COLO668 (cell line): ENCODE data around the gene MNT.

ENCODE experiments used
- DNase-seq: peaks from one replicate; lab custom pipeline; 2025; ENCODE audit not compliant: unreplicated experiment; lab: John Stamatoyannopoulos, UW

The MNT gene

DNA sequence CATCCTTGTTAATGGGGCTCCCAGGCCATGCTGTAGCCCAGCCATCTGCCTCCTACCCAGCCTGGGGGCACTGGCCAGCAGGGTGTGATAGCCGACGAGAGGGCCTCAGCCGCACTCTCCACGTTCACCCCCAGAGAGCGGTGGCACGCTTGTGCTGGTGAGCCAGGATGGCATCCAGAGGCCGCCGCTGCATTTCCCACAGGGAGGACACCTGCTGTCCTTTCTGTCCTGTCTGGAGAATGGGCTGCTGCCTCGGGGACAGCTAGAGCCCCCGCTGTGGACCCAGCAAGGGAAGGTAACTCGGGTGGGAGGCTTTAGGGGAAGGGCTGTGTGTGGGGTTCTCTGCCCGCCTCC, 36.1 kb downstream of the MNT start:
- no peak for DNase-seq

DNA sequence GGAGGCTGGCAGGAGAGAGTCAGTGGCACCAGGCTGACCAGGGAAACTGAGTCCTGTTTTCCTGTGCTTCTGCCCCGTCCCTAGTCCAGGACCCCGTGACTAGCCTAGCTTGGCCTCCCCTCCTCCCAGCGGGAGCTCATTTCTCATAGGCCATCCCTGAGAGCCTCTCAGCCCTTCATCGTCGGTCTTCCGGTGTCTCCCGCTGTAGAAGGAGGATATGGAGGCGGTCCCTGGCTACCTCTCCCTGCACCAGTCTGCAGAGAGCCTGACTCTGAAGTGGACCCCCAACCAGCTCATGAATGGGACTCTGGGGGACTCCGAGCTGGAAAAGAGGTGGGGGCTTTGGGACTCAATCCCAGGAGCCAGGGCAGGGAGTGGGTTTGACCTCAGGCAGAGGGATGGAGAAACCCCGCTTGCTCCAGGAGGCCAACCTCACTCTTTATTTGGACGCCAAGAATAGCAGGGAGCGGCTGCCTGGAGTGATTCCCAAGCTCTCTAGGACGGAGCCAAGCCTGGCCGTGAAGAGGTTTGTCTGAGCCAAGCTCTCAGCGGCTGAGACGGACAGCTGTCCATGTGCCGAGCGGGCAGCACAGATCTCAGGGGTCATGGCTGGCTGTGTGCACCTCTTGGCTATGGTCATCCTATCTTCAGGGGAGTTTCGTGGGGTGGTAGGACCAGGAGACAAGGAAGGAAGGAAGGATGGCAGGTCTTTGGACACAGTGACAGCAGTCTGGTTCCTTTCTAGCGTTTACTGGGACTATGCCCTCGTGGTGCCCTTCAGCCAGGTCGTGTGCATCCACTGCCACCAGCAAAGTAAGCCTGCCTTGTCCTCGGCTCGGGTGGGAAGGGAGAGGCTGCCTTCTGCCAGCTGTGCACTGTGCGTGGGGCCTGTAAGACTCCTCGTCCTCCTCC, 36.8 kb downstream of the MNT start:
- DNase-seq: no peak

DNA sequence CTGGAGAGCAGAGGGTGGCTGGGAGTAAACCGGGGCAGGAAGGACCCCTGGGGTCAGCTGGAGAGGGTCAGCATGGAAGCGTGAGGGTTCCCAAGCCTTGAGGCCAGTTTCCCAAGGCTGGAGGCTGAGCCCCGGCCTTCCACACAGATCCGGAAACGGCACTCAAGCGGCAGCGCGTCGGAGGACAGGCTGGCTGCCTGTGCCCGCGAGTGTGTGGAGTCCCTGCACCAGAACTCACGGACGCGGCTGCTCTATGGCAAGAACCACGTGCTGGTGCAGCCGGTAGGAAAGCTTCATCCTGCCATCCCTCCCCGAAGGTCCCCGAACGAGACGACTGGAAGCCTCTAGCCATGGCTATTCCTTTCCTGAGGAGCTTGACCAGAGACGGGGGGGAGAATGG, 37.5 kb downstream of the MNT start:
- DNase-seq: no peak

DNA sequence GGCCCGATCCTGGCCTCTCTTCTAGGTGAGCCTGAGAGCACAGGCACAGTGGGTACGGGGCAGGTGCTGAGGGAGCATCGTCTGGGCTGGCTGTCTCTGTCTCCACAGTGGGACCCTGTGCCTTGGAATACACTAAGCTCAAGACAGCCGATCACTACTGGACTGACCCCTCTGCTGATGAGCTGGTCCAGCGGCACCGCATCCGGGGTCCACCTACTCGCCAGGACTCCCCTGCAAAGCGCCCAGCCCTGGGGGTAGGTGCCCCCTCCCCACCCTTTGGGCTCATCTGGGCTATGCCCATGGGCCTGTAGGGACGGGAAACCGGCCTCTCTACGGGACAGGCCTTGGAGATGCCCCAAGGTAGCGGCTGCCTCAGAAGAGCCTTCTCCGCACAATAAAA, 38.0 kb downstream of the MNT start:
- DNase-seq: no peak

DNA sequence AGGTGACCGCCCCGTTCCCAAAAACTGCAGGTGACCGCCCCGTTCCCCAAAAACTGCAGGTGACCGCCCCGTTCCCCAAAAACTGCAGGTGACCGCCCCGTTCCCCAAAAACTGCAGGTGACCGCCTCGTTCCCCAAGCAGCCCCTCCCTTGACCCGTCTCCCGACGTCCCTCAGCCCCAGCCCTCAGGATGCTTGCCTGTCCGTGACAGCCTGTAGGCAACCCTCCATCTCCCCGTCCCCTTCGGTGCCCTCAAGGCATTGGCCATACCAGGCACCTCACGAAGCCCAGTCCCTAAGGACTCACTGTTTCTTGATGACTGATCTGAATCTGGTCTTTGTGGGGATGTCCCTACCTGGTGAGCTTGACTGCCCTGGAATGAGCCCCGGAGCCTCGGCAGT, 38.4 kb downstream of the MNT start:
- DNase-seq: no peak

DNA sequence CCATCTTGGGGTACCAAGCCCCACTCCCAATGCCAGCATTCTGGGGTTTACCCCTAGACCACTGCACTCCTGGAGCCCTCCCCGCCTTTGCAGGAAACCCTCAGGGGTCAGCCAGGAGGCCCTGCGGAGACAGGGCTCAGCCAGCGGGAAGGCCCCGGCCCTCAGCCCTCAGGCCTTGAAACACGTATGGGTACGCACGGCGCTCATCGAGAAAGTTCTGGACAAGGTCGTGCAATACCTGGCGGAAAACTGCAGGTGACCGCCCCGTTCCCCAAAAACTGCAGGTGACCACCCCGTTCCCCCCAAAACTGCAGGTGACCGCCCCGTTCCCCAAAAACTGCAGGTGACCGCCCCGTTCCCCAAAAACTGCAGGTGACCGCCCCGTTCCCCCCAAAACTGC, 38.8 kb downstream of the MNT start:
- no peak for DNase-seq

DNA sequence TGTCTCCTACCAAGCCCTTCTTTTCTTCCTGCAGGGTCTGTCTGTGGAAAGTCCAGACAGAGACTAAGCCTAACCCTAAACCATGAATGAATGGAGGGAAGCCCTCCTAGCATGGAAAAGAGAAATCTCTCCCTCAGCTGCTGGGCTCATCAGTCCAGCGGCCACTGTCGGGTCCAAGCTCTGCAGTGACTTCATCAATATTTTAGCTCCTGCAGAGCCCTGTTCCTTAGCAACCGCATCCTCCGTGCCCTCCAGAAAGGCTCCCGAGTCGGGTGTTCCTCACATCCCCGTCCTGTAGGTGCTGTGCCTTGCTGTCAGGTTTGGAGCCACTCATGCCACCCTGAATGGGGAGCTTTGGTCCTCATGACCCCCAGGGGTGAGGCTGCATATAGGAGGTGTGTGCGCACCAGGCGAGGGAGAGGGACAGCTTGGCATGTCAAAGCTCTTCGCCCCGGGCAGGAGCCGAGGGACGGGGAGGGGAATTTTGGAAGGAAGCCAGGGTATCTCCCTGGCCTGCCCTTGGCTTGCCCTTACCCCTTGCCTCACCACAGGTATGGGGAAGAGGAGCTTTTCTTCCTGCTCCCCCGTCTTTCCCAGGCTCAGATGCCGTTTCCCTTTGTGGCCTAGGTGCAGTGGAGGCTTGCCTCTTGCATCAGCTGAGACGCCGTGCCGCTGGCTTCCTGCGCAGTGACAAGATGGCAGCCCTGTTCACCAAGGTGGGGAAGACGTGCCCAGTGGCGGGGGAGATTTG, 39.7 kb downstream of the MNT start:
- peak; percentile 15 for DNase-seq

DNA sequence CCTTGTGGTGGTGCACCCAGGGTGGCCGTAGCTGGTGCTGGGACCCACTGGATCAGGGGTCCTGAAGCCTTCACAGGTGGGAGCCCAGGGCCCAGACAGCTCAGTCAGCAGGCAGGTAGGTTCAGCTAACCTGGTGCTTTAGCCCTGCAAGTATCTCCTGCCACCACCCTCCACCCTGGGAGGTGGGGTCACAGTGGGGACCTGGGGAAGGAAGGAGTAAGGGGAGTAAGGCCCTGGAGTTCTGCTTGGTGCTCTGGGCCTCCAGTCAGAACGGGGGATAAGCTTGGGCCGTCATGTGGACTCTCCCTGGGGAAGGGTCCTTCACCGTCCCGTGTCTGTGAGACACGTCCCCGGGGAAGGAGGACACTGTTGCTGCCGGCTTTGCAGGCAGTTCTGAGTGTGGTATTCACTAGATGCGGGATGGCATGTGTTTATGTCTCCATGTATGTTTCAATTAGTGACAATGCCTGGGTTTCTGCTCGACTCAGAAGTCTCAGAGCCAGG, 42.9 kb downstream of the MNT start:
- DNase-seq: no peak

DNA sequence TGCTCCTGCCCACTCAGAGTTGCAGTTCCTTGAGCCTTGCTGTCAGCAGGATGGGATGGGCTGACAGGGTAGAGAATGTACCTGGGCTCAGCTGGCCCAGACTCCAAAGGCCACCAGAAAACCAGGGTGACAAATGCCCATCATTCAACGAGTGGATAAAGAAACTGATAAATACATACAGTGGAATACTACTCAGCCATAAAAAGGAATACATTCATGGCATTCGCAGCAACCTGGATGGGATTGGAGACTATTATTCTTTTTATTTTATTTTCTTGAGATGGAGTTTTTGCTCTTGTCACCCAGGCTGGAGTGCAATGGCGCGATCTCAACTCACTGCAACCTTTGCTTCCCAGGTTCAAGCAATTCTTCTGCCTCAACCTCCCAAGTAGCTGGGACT, 43.6 kb downstream of the MNT start:
- no peak for DNase-seq

DNA sequence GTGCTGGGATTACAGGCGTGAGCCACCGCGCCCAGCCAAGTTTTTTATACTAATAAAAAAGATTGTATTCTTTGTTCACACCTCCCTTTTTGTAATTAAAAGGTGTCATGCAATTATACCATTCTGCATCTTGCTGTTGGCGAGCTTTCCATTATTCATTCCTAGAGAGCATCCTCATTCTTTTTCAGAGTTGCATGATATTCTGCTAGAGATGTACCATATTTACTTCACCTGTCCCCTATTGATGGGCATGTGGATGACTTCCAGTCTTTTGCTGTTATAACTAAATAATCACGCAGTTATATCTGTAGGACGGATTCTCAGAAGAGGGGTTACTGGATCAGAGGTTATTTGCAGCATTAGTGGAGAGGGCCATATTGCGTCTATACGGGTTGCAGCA, 46.5 kb downstream of the MNT start:
- DNase-seq: no peak

DNA sequence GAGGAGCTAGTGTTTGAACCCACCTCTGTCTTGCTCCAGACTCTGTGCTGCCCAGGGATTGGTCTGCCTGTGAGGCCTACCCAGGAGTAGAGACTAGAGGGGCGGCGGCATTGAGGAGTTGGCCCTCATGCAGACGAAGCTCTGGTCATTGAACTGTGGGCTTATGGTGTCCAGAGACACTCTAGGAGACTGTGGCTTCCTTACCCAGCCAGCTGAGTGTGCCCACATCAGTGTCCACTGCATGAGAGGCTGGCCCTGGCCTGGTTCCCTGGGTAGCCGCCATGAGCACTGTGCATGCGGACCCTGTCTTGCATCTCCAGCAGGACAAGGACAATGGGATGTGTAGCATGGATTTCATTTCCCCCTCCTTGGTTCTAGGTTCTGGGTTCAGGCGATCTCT, 49.6 kb downstream of the MNT start:
- DNase-seq: no peak

DNA sequence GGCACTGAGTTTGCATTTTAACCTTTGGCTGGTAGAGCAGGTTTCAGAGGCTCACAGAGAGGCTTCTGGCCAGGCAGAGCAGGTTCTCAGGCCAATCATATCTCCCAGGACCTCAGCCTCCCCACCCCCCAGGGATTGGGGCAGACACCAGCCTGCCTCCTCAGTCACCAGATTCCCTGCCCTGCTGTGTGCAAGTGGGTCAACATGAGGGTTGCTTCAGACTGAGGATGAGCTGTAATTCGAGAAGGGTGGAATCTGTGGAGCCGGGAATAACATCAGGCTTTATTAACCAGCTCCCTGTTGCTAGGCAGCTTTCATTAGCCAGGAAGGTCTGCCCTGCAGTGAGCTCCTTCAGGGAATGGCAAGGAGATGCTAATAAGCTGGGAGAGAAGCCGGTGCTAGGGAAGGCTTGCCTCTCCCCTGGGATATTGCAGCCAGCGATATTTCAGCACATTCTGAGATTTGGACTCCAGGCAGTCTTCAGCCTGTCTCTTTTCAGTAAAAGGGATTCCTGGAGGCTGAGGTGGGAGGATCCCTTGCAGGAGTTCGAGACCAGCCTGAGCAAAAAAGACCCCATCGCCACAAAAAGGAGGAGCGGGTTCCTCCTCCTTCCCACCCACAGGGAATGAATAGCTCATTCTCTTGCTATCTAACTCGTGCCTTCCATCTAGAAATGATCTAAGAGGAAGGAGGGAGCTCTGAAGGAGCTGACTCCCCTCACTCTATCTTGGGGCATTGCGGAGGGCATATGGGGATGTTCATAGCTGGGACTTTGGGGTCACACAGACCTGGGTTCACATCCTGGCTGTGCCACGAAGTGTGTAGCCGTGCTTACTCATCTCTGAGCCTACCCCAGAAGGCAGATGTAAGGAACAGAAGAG, 52.8 kb downstream of the MNT start:
- DNase-seq: peak; percentile 86

DNA sequence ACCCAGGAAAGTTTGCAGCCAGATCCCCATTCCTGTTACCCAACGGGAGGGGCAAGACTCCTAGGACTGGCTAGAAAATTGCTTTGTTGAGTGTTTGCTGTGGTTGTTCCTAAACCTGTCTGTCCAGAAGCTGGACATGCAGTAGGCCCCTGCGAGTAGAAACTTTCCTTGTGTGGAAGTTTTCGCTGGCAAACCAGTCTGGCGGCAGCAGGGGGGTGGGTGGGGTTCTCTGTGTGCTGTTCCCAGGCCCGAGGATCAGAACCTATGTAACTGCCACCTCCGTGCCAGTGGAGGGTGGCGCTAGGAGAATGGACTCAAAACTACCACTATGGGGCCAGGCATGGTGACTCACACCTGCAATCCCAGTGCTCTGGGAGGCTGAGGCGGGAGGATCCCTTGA, 54.4 kb downstream of the MNT start:
- no peak for DNase-seq

DNA sequence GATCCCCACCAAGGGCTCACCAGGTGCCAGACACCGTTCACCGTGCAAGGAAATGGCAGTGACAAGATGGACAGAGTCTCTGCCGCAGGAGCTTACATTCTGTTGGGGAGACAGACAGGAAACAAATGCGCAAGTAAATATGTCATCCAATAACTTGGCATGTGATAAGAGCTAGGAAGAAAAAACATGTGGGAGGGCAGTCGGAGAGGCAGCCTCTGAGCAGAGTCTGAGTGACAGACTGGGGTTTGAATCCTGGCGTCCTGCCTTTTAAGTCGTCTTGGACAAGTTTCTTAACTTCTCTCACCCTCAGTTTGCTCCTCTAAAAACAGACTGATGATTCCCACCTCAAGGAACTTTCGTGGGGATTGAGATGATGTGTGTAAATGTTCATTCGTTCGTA, 56.3 kb downstream of the MNT start:
- no peak for DNase-seq

DNA sequence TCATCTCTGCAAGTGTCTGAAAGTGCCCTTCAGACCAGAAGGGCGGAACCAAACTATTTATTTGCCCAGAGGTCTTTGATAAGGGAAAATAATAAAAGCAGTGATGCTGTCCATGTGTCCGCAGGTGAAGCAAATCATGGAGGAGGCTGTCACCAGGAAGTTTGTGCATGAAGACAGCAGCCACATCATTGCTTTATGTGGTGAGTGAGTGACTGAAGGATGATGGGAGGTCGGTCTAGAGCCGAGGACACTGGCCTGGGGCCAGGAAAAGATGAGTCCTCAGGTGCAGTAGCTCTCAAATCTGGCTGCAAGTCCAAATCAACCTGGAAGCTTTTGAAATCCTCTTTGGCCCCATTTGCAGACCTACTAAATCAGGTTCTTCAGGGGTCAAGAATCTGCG, 57.4 kb downstream of the MNT start:
- no peak for DNase-seq

DNA sequence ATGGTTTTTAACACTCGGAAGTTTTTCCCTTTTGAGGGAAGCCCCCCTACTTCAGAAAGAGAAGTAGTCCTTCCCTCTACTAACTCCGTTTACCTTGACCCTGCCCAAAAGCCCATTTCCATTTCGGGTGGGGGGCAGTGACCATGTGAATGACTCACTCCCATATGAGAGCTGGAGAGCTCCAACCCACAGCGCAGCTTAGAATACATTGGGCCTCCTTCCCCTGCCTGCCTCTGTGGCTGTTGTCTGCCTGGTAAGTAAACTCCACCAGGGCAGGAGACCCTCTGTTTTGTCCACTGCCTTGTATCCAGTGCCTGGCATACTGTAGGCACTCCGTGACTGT, 62.6 kb downstream of the MNT start:
- no peak for DNase-seq

DNA sequence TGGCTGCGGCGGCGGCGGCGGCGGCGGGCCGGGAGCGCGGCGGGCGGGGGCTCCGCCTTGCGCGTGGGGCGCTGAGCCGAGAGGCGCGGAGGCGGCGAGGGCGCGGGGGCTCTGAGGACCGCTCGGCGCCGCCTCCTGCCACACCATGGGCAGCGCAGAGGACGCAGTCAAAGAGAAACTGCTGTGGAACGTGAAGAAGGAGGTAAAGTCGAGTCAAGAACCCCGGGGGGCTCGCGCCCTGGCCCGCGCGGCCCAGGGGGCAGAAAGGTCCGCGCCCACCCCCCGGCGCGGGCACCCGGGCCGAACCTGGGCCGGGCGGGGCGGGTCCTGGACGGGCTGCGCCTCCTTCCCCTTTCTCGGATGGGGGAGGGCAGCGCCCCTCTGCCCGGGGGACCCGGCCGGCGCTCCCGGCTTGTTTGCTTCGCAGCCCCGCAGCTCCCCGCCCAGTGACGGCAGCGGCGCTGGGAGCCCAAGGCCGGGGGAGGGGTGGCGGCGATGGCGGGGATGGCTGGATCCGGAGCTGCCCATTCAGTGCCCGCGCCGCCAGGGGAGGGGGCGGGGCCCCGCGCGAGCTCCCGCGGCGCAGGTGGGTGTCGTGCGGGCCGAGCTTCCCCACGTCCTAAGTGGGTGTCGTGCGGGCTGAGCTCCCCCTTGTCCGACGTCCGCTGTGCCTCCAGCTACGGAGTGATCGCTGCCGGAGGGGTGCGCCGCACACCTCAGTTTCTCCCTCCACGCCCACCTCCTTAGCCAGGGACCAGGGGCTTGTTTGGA, 63.1 kb downstream of the MNT start:
- peak; percentile 66 for DNase-seq

DNA sequence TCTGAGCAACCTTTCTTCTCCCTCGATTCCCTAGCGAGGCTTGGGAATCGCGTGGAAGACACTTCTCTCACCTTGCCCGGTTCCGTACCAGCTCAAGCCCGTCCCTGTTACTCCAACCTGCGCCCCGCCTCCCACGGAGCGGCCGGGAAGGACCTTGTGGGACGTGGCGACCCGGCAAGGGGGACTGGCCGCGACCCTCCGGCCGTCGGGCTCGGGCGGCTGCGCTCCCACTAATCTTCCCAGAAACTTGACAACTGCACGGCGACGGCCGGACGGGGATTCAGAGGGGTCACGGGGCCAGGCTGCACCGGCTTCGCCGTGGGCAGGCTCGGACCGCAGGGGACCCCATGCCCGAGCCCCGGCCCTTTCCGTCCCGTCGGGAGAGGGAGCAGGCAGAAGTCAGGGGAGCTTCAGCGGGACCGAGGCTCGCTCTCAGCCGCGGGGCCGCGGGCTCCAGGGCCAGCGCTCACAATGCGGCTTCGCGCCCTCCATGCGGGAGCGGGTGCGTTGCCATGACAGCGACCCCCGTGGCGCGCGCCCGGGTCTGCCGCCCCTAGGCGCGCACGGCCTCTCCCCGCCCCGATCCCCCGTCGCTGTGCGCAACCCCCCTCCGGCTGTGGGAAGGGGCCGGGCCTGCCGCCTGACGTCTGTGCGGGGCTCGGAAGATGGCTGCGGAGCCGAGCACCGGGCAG, 63.9 kb downstream of the MNT start, which contains the start of gene SGSM2:
TSS of gene SGSM2 (plus strand) at position 650 of the 692 bp plus-strand sequence. CDS start 188 bp downstream, outside the sequence.
- peak; percentile 59 for DNase-seq

DNA sequence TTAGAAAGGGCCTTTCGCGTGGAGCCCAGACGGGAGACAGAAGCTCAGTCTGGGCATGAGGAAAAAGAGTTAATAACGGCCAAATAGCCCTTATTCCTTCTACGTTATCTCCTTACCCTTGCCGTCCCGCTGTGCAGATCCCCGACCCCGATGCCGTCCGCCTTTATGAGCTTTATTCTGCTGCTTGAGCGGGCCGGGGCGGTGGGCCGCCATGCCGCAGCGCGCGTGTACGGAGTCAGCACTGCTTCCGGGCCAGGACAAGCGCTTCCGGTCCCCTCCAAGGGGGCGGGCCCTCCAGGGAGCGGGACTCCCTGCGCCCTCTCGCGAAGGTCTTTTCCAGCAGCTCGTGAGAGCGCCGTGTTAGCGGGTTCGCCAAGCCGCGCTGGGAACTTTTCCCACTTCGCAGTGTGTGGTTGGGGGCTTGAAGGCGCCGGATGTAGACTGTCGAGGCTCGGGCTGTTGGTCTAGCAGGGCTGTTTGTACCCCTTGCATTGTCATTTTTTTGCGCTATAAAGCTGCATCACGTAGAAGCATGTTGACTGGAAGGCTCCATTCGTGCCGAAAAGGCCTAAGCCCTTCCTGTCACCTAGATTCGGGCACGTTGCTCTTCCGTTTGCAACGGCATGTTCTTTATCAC, 64.5 kb downstream of the MNT start, which contains the start of gene TSR1:
TSS of gene TSR1 (minus strand) at position 243 of the 637 bp plus-strand sequence. CDS start at position 213, 30 bp downstream.
- DNase-seq: peak; percentile 90
